GM10266 (cell line): Measurements from ENCODE around the gene FYCO1.
A peak's percentile ranks its signal among the peaks of the same experiment; 100 is the strongest.
"Not testable (repeated sequence)": the region's sequence is repeated elsewhere in the genome, so short reads cannot be mapped to it uniquely, and the experiment has no call there.

Source experiments
- DNase-seq: peaks from one replicate; pipeline ENCODE4 v3.0.0; 2012; ENCODE audit errors: extremely low spot score
- TF ChIP-seq, protein P1 (sequence below): IDR thresholded peaks from 2 replicates; pipeline ENCODE4 v1.5.1; 2012; ENCODE audit warnings: mild to moderate bottlenecking, low read depth; ENCODE audit not compliant: control insufficient read depth, insufficient read depth; ENCODE audit errors: missing control alignments

FYCO1 gene

GRCh38 chr3:45995236-45996192 lies at the start of gene FYCO1:
FYCO1 (minus strand) TSS chr3:45995824; CDS start chr3:45984910, 10,914 bp downstream.
- peak; percentile 89 for DNase-seq
- TF ChIP-seq, protein P1, sequence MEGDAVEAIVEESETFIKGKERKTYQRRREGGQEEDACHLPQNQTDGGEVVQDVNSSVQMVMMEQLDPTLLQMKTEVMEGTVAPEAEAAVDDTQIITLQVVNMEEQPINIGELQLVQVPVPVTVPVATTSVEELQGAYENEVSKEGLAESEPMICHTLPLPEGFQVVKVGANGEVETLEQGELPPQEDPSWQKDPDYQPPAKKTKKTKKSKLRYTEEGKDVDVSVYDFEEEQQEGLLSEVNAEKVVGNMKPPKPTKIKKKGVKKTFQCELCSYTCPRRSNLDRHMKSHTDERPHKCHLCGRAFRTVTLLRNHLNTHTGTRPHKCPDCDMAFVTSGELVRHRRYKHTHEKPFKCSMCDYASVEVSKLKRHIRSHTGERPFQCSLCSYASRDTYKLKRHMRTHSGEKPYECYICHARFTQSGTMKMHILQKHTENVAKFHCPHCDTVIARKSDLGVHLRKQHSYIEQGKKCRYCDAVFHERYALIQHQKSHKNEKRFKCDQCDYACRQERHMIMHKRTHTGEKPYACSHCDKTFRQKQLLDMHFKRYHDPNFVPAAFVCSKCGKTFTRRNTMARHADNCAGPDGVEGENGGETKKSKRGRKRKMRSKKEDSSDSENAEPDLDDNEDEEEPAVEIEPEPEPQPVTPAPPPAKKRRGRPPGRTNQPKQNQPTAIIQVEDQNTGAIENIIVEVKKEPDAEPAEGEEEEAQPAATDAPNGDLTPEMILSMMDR: no peak

DNA sequence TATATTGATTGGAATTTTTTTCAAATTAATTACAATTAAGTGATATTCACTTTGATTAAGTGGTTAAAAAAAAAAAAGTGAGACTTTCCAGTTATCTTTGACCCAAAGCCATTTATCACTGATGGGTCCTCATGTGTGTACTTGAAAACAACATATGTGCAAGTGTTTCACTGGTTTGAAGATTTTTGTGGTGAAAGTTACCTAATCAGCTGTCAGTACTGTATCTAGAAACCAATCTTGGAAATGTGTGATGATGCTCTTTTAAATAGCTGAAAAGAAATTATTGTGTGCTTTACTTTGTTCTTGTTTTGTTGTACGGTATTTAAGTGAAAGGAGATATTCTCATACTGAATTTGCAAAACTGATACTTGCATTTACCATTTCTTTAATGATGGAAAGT lies 43.3 kb upstream of the FYCO1 start:
- TF ChIP-seq, protein P1: no peak
- DNase-seq: no peak

- not testable (repeated sequence) for DNase-seq
These were observed 42.4 kb upstream of the FYCO1 start for GRCh38 chr3:46038071-46038470.

- DNase-seq: no peak
- TF ChIP-seq, protein P1: no peak
These were observed 40.6 kb upstream of the FYCO1 start for GRCh38 chr3:46036191-46036590.

DNA sequence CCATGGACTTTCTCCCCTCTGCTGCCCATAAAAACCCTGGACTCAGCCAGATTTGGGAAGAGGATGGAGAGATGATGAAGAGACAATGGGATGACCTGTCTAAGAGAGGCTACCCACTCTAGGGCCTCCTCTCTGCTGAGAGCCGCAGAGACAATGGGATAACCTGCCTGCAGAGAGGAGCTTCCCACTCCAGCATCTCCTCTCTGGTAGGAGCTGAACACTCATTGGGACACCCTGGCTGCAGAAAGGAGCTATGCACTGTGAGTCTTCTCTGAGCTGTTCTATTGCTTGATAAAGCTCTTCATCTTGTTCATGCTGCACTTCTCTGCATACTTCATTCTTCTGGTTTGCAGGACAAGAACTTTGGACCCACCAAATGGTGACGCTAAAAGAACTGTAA lies 36.1 kb upstream of the FYCO1 start:
- no peak for DNase-seq
- TF ChIP-seq, protein P1: no peak

GRCh38 chr3:46031269-46031668 lies 35.6 kb upstream of the FYCO1 start:
- TF ChIP-seq, protein P1: no peak
- no peak for DNase-seq

- TF ChIP-seq, protein P1: no peak
- no peak for DNase-seq
These were observed 35.0 kb upstream of the FYCO1 start for GRCh38 chr3:46030626-46031025.
